Brain microvascular endothelial cell (primary cell): ENCODE data around the gene CLIC2.

Experiments
- DNase-seq: peaks from one replicate; pipeline ENCODE4 v3.0.0-alpha.2; 2020
- H3K27ac ChIP-seq: fragments of 250-450 bp; sonication (Bioruptor Pico); 2 replicates; pipeline ENCODE4 v1.5.1; 2020; ENCODE audit warnings: mild to moderate bottlenecking, moderate library complexity
- H3K27me3 ChIP-seq: fragments of 250-450 bp; sonication (Bioruptor Pico); replicated peaks from 2 replicates; pipeline ENCODE4 v1.5.1; 2020; ENCODE audit warnings: mild to moderate bottlenecking
- H3K36me3 ChIP-seq: fragments of 250-450 bp; sonication (Bioruptor Pico); replicated peaks from 2 replicates; pipeline ENCODE4 v1.5.1; 2020; ENCODE audit warnings: mild to moderate bottlenecking
- H3K4me3 ChIP-seq: 2 replicates; pipeline ENCODE4 v1.5.1; 2011; ENCODE audit warnings: low read depth, mild to moderate bottlenecking, control low read depth, low read length, moderate library complexity
- CTCF ChIP-seq: IDR thresholded peaks from 2 replicates; pipeline ENCODE4 v1.5.1; 2011; ENCODE audit warnings: low read depth, mild to moderate bottlenecking, moderate library complexity, low read length, control low read depth, inconsistent platforms; ENCODE audit errors: missing control alignments
- in situ Hi-C: cut with HindIII; loops from 2 replicates; pipeline ENCODE4 v1.10.0; 2017; ENCODE audit warnings: low sequenced_read_pairs, low pct_ligation_motif_present

Gene CLIC2

DNA sequence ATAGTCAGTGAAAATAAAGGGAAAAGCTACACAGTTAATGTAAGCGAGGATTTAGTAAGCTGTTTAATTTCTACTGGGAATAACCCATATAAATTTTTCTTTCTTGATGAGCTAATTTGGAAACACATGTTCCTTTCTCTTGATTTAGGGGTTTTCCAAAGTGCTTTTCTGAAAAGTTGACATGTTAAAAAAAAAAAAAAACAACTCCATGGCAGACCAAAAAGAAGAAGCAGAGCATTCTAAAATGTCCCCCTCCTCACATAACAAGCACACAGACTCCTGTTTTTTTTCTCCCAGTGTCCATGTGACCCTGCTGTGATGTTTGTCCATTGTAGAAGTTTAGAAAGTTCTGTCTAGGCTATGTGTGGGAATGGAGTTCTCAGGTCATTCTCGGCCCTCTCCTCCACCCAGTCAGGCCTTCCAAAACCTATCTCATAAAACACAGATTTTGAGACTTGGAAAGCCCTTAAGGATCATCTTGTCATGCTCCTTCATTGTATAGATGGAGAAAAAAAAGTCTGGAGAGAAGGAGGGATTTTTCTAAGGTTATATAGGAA, 792 bp downstream of the CLIC2 start:
- TF ChIP-seq CTCF, result no peak
- in situ Hi-C loops, result no loop called here
- Histone ChIP-seq H3K36me3 (no peaks in the 10 kb centered on the region), H3K4me3 (no peak overlapping the region), H3K27me3 (no peaks in the 10 kb centered on the region), H3K27ac (no peak overlapping the region)
- DNase-seq, result no peak

DNA sequence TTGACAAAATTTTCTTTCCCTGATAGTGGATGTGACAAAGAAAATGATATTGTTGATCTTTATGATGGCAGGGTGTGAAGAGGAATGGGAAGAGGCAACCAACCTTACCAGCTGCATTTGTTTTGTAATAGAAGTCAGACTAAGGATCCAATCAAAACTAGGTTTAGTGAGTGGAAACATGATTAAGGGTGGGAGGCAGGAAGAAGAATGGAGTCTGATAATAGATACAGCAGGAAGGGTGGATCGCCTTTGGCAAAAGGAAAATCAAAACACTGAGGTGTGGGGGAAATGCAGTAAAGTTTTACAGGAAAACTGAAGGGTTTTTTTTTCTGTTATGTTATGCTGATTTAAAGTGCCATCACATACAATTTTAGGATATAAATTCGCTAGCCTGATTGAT, 3.4 kb downstream of the CLIC2 start:
- Histone ChIP-seq H3K27me3 (no peaks in the 10 kb centered on the region), H3K36me3 (no peaks in the 10 kb centered on the region), H3K4me3 (no peak overlapping the region), H3K27ac (no peak overlapping the region)
- in situ Hi-C loops, result no loop called here
- no peak for TF ChIP-seq CTCF
- DNase-seq, result no peak

DNA sequence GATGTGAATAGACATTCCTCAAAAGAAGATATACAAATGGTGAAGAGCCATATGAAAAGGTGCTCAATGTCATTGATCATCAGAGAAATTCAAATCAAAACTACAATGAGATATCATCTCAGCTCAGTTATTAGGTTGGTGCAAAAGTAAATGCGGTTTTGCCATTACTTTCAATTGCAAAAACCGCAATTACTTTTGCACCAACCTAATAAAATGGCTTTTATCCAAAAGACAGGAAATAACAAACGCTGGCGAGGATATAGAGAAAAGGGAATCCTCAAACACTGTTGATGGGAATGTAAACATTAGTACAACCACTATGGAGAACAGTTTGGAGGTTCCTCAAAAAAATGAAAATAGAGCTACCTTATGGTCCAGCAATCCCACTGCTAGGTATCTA, 5.1 kb downstream of the CLIC2 start:
- Histone ChIP-seq H3K4me3 (no peak overlapping the region), H3K27me3 (no peaks in the 10 kb centered on the region), H3K36me3 (no peaks in the 10 kb centered on the region), H3K27ac (no peak overlapping the region)
- TF ChIP-seq CTCF, result no peak
- no peak for DNase-seq
- in situ Hi-C loops, result no loop called here

DNA sequence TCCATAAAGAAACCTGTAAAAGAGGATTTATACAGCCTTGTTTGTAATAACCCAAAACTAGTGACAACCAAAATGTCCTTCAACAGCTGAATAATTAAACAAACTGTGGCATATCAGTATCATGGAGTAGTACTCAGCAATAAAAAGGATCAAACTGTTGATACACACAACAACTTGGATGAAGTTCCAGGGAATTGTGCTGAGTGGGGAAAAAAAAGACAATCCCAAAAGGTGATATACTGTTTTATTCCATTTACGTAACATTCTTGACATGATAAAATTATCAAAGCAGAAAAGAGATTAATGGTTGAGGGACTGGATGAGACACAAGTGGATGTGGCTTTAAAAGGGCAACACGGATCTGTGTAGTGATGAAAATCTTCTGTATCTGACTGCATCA, 7.8 kb downstream of the CLIC2 start:
- Histone ChIP-seq H3K4me3 (no peak overlapping the region), H3K27ac (no peak overlapping the region), H3K36me3 (no peaks in the 10 kb centered on the region), H3K27me3 (no peaks in the 10 kb centered on the region)
- DNase-seq, result no peak
- in situ Hi-C loops, result no loop called here
- TF ChIP-seq CTCF, result no peak

- Histone ChIP-seq H3K27me3 (no peaks in the 10 kb centered on the region), H3K27ac (no peak overlapping the region), H3K36me3 (no peaks in the 10 kb centered on the region), H3K4me3 (no peak overlapping the region)
- TF ChIP-seq CTCF, result no peak
- DNase-seq, result no peak
- in situ Hi-C loops, result no loop called here
Observed at GRCh38 chrX:155314260-155314659, 20.2 kb downstream of the CLIC2 start.

DNA sequence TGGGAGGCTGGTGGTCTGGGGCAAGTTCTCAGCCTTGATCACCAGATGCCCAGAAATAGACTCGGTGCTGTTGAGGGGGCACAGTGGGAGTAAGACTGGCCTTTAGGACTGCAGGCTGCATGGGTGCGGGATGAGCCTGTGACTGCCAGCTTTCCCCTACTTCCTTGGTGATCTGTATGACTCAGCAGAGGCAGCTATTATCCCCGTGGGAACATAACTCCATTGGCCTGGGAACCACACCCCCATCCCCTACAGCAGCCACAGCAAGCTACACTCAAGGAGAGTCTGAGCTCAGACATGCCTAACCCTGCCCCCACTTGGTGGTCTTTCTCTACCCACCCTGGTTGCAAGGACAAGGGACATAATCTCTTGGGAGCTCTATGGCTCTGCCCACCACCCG, 20.6 kb downstream of the CLIC2 start:
- no peak overlapping the region for H3K4me3 ChIP-seq
- no peaks in the 10 kb centered on the region for H3K27me3 ChIP-seq
- H3K36me3 ChIP-seq, result no peaks in the 10 kb centered on the region
- in situ Hi-C loops, result no loop called here
- no peak for DNase-seq
- no peak for TF ChIP-seq CTCF
- no peak overlapping the region for H3K27ac ChIP-seq
